Skeletal muscle satellite cell (primary cell): ENCODE data around the gene SLC10A2. TPM values are rescaled to one million over a fixed set of nuclear protein-coding genes. Genes with fewer than 3 reads are reported as not detected.
"Not testable (repeated sequence)": the region's sequence is repeated elsewhere in the genome, so short reads cannot be mapped to it uniquely, and the experiment has no call there.

Source experiments
- H3K27me3 ChIP-seq: 2 replicates; pipeline ENCODE4 v1.7.0; 2013; ENCODE audit warnings: low read length; ENCODE audit not compliant: control insufficient read depth, insufficient read depth
- H3K36me3 ChIP-seq: 2 replicates; pipeline ENCODE4 v1.7.0; 2013; ENCODE audit warnings: mild to moderate bottlenecking, control low read depth, low read length; ENCODE audit not compliant: insufficient read depth
- H3K4me1 ChIP-seq: 2 replicates; pipeline ENCODE4 v1.7.0; 2013; ENCODE audit warnings: low read length; ENCODE audit not compliant: control insufficient read depth, insufficient read depth
- H3K4me2 ChIP-seq: 2 replicates; pipeline ENCODE4 v1.7.0; 2013; ENCODE audit warnings: mild to moderate bottlenecking, low read length
- H3K4me3 ChIP-seq: 2 replicates; pipeline ENCODE4 v1.7.0; 2013; ENCODE audit warnings: low read length
- H3K9ac ChIP-seq: 2 replicates; pipeline ENCODE4 v1.7.0; 2013; ENCODE audit warnings: mild to moderate bottlenecking, low read depth, low read length, moderate library complexity
- H3K9me3 ChIP-seq: replicated peaks from 2 replicates; pipeline ENCODE4 v1.7.0; 2013; ENCODE audit warnings: mild to moderate bottlenecking, control low read depth, low read length
- total RNA-seq: library from RNA; depleted of rRNA; stranded (reverse); fragments of >200 nt; gene quantifications from 2 replicates; pipeline ENCODE4 v1.2.3, GENCODE V29; 2012; rRNA removed

The SLC10A2 gene, protein sequence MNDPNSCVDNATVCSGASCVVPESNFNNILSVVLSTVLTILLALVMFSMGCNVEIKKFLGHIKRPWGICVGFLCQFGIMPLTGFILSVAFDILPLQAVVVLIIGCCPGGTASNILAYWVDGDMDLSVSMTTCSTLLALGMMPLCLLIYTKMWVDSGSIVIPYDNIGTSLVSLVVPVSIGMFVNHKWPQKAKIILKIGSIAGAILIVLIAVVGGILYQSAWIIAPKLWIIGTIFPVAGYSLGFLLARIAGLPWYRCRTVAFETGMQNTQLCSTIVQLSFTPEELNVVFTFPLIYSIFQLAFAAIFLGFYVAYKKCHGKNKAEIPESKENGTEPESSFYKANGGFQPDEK
- not detected in 2 replicates for total RNA-seq

GRCh38 chr13:103066079-103066780 lies at the start of gene SLC10A2:
Gene SLC10A2, minus strand, starts transcription at chr13:103066417. Its CDS starts 168 bp downstream, at chr13:103066249.
- no peaks in the 10 kb centered on the region for H3K36me3 ChIP-seq
- H3K4me2 ChIP-seq: no peak within 1 kb of the TSS
- no peaks in the 10 kb centered on the region for H3K9me3 ChIP-seq
- no peaks in the 10 kb centered on the region for H3K27me3 ChIP-seq
- no peaks in the 10 kb centered on the region for H3K4me1 ChIP-seq
- no peak within 1 kb of the TSS for H3K9ac ChIP-seq
- no peak within 1 kb of the TSS for H3K4me3 ChIP-seq

- Histone ChIP-seq H3K36me3 (no peaks in the 10 kb centered on the region), H3K4me1 (no peaks in the 10 kb centered on the region), H3K9me3 (no peaks in the 10 kb centered on the region), H3K4me3 (no peak overlapping the region), H3K9ac (no peak overlapping the region), H3K4me2 (no peak overlapping the region), H3K27me3 (no peaks in the 10 kb centered on the region)
Measured at GRCh38 chr13:103107580-103107979, 41.4 kb upstream of the SLC10A2 start.

DNA sequence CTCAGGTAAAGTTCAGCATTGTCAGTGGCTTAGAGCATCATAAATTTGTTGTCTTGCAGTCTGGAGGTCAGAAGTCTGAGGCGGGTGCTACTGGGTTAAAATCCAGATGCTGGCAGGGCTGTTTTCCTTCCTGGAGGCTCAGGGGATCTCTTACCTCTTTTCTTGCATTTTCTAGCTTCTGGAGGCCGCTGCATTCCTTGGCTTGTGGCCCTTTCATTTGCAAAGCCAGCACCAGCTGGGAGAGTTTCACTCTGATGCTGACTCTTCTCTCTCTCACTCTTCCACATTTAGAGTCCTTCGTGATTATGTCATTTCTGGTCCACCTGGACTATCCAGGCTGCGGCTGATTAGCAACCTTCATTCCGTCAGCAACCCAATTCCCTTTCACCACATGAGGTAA lies 38.1 kb upstream of the SLC10A2 start:
- H3K36me3 ChIP-seq: no peaks in the 10 kb centered on the region
- no peak overlapping the region for H3K9ac ChIP-seq
- H3K27me3 ChIP-seq: no peaks in the 10 kb centered on the region
- no peak overlapping the region for H3K4me2 ChIP-seq
- H3K4me1 ChIP-seq: no peaks in the 10 kb centered on the region
- H3K9me3 ChIP-seq: no peaks in the 10 kb centered on the region
- H3K4me3 ChIP-seq: no peak overlapping the region

DNA sequence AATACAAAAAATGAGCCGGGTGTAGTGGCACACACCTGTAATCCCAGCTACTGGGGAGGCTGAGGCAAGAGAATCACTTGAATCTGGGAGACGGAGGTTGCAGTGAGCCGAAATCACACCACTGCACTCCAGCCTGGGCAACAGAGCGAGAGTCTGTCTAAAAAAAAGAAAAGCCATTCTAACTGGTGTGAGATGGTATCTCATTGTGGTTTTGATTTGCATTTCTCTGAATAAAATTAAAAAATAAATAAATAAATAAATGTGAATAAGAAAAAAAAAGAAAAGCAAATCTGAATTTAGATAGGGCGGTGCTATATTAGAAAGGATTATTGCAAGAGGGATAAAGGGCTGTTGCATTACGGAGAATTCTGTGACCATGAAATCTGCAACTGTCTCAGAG lies 37.2 kb upstream of the SLC10A2 start:
- H3K4me3 ChIP-seq, H3K9me3 ChIP-seq, H3K36me3 ChIP-seq, H3K9ac ChIP-seq, H3K4me2 ChIP-seq, H3K4me1 ChIP-seq, H3K27me3 ChIP-seq: not testable (repeated sequence)

GRCh38 chr13:103102482-103102881 lies 36.3 kb upstream of the SLC10A2 start:
- Histone ChIP-seq H3K4me2 (no peak overlapping the region), H3K9ac (no peak overlapping the region), H3K4me1 (no peaks in the 10 kb centered on the region), H3K9me3 (no peaks in the 10 kb centered on the region), H3K36me3 (no peaks in the 10 kb centered on the region), H3K27me3 (no peaks in the 10 kb centered on the region), H3K4me3 (no peak overlapping the region)

DNA sequence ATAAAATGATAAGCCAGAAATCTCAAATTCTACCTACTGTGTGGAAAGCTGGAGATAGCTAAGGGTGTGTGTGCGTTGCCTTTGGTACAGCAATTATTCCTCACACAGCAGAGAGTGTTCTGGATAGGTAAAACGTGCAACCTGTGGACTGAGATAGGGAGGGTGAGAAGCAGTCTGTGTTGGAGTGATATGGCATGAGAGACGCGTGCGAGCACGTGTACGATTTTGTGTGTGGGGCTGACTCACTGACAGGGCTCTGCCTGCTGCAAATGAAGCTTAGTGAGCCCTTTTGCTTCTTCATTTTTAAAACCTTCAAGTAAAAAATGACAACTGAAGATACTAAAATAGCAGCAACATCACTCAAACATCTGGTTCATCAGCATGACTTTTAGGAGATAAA lies 35.7 kb upstream of the SLC10A2 start:
- Histone ChIP-seq H3K4me1 (no peaks in the 10 kb centered on the region), H3K36me3 (no peaks in the 10 kb centered on the region), H3K27me3 (no peaks in the 10 kb centered on the region), H3K4me2 (no peak overlapping the region), H3K4me3 (no peak overlapping the region), H3K9me3 (no peaks in the 10 kb centered on the region), H3K9ac (no peak overlapping the region)

DNA sequence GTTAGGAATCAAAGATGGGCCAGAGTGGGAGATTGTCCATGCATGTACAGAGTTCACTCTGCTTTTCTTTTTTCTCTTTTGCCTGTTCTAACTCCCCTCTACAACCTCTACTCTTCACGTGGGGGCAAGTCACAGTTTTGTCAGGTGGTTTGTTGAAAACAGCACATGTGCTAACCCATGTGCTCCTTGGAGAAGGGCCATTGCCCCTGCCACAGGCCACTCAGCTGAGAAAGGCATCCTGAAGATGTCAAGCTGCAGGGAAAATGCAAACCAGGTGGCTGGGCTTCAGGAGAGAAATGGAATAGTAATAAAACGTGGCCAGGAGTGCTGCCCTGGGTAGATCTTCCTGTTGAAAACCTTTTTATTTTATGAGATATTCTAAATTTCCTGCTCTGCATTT lies 35.3 kb upstream of the SLC10A2 start:
- no peaks in the 10 kb centered on the region for H3K27me3 ChIP-seq
- H3K9ac ChIP-seq: no peak overlapping the region
- H3K4me2 ChIP-seq: no peak overlapping the region
- H3K36me3 ChIP-seq: no peaks in the 10 kb centered on the region
- no peaks in the 10 kb centered on the region for H3K4me1 ChIP-seq
- H3K9me3 ChIP-seq: no peaks in the 10 kb centered on the region
- H3K4me3 ChIP-seq: no peak overlapping the region

DNA sequence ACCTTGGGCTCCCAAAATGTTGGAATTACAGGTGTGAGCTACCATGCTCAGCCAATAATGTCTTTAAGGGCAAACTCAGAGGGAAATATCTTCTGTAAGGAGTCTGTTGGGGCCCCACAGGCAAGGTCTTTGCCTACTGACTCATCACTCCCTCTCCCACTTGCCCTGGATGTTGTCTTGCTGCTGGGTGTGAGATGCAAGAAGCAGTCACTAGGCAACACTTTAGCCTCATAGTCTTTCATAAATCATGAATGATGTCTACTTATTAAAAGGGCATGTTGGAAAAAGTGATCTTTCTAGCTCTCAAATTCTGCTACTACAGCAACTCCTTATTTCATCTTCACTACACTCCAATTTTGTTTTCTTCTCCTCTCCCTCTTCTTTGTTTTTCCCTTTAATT lies 34.6 kb upstream of the SLC10A2 start:
- H3K27me3 ChIP-seq: no peaks in the 10 kb centered on the region
- no peaks in the 10 kb centered on the region for H3K4me1 ChIP-seq
- no peaks in the 10 kb centered on the region for H3K36me3 ChIP-seq
- no peaks in the 10 kb centered on the region for H3K9me3 ChIP-seq
- H3K4me2 ChIP-seq: no peak overlapping the region
- no peak overlapping the region for H3K9ac ChIP-seq
- H3K4me3 ChIP-seq: no peak overlapping the region

DNA sequence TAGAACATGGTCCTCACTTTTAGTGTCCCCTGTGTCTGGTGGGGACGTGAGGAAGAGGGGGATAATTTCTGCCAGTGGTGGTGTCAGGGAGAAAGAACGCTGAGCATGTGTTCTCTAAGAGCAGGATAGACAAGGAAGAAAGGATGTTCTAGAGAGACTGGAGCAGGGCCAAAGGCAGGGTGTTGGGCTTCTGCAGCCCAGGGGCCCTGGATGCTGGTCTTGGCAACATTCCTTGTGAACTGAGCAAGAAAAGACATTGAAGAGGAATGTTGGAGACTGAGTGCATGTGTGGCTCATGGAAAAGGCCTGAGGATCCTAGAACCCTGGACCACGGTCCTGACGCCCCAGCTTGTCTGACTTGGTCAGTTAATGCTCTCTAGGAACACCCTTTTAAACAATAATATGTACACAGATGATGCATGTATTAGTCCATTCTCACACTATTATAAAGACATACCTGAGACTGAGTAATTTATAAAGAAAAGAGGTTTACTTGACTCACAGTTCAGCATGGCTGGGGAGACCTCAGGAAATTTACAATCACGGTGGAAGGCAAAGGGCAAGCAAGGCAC lies 33.6 kb upstream of the SLC10A2 start:
- Histone ChIP-seq H3K36me3 (no peaks in the 10 kb centered on the region), H3K4me1 (no peaks in the 10 kb centered on the region)

GRCh38 chr13:103098535-103098934 lies 32.3 kb upstream of the SLC10A2 start:
- no peak overlapping the region for H3K4me2 ChIP-seq
- H3K4me3 ChIP-seq: no peak overlapping the region
- H3K4me1 ChIP-seq: no peaks in the 10 kb centered on the region
- H3K27me3 ChIP-seq: no peaks in the 10 kb centered on the region
- no peaks in the 10 kb centered on the region for H3K36me3 ChIP-seq
- H3K9me3 ChIP-seq: no peaks in the 10 kb centered on the region
- H3K9ac ChIP-seq: no peak overlapping the region

More for the DNA sequence above, 33.6 kb upstream of the SLC10A2 start:
- Histone ChIP-seq H3K9ac (no peak overlapping the region), H3K27me3 (no peaks in the 10 kb centered on the region), H3K9me3 (no peaks in the 10 kb centered on the region), H3K4me3 (no peak overlapping the region), H3K4me2 (no peak overlapping the region)

DNA sequence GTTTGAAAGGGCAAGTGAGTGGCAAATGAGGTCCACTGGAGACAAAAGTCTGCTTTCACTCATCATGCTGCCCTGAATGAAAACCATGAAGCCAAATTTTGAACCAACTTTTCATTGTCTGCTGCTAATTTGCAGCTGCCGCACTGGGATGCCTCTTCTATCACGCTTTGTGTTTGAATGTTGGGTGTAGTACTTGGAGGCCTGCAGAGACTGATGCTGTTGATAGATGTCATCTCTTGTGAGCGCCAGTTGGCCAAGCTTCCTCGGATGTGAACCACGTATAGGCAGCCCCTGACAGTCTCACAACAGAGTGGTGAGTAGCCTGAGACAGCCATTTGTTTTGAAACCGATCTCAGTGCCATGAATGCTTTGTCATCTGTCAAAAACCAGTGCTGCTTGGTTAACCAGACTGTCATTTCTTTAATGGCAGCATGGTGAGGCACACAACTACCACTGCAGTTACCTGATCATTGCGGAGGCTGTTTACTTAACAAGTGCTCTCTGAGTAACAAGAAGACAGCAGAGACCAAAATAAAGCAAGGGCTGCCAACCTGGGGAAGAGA lies 31.2 kb upstream of the SLC10A2 start:
- Histone ChIP-seq H3K4me2 (no peak overlapping the region), H3K36me3 (no peaks in the 10 kb centered on the region), H3K4me3 (no peak overlapping the region), H3K27me3 (no peaks in the 10 kb centered on the region), H3K4me1 (no peaks in the 10 kb centered on the region), H3K9me3 (no peaks in the 10 kb centered on the region), H3K9ac (no peak overlapping the region)
